CD14-positive monocyte (primary cell): ENCODE measurements around the gene CAMK1D. TPM values are rescaled to one million over a fixed set of nuclear protein-coding genes. Genes with fewer than 3 reads are reported as not detected.

ENCODE experiments used
- DNase-seq, 3 donors: peaks; one replicate each; pipeline ENCODE4 v3.0.0-alpha.2; 2011 to 2022
- H2AFZ ChIP-seq: 2 replicates; pipeline ENCODE4 v1.6.0; 2012; ENCODE audit warnings: mild to moderate bottlenecking, low read depth, low read length, inconsistent platforms; ENCODE audit not compliant: insufficient read depth, poor library complexity, severe bottlenecking
- H3K27ac ChIP-seq, 2 donors: 1 replicate in 1 of 2; 2 replicates in 1 of 2; pipeline ENCODE4 v1.5.1; 2012 to 2013; ENCODE audit warnings: low read length in 2 of 2, control low read depth in 1 of 2, inconsistent platforms in 1 of 2, low read depth in 1 of 2, mild to moderate bottlenecking in 1 of 2
- H3K27me3 ChIP-seq, 2 donors: one replicate each; pipeline versions ENCODE4 v1.6.0 to v1.6.1; 2011 to 2013; ENCODE audit warnings: low read length in 2 of 2; ENCODE audit not compliant: control insufficient read depth in 2 of 2, insufficient read depth in 2 of 2
- H3K36me3 ChIP-seq, 2 donors: replicated peaks in 1 of 2; 1 replicate in 1 of 2; 2 replicates in 1 of 2; pipeline versions ENCODE4 v1.5.1 to v1.6.1; 2012 to 2013; ENCODE audit warnings: low read length in 2 of 2, control low read depth in 1 of 2, inconsistent platforms in 1 of 2, mild to moderate bottlenecking in 1 of 2; ENCODE audit not compliant: insufficient read depth in 2 of 2, control insufficient read depth in 1 of 2
- H3K4me1 ChIP-seq, 2 donors: 1 replicate in 1 of 2; 2 replicates in 1 of 2; pipeline versions ENCODE4 v1.5.1 to v1.6.1; 2012 to 2013; ENCODE audit warnings: low read length in 2 of 2, control low read depth in 1 of 2, inconsistent platforms in 1 of 2, mild to moderate bottlenecking in 1 of 2, moderate library complexity in 1 of 2; ENCODE audit not compliant: insufficient read depth in 2 of 2, control insufficient read depth in 1 of 2
- H3K4me2 ChIP-seq: replicated peaks from 2 replicates; pipeline ENCODE3; 2012; ENCODE audit warnings: low read length, moderate library complexity, mild to moderate bottlenecking; ENCODE audit not compliant: poor library complexity, severe bottlenecking; ENCODE audit errors: extremely low read depth
- H3K4me3 ChIP-seq, 3 experiments: fragments of 200-600 bp in 1 of 3; sonication (generic) in 1 of 3; replicated peaks in 1 of 3; 1 replicate in 2 of 3; 2 replicates in 1 of 3; pipeline ENCODE4 v1.5.1; 2011 to 2013; ENCODE audit warnings: low read length in 3 of 3, mild to moderate bottlenecking in 3 of 3, control low read depth in 2 of 3, low read depth in 2 of 3, inconsistent platforms in 1 of 3, moderate library complexity in 1 of 3
- H3K79me2 ChIP-seq: 2 replicates; pipeline ENCODE4 v1.6.0; 2012; ENCODE audit warnings: mild to moderate bottlenecking, control low read depth, inconsistent platforms, low read length, moderate library complexity; ENCODE audit not compliant: insufficient read depth
- H3K9ac ChIP-seq: 2 replicates; pipeline ENCODE4 v1.6.0; 2017; ENCODE audit warnings: low read length, mild to moderate bottlenecking; ENCODE audit not compliant: insufficient read depth, poor library complexity, severe bottlenecking
- H3K9me3 ChIP-seq, 2 donors: replicated peaks in 1 of 2; 1 replicate in 1 of 2; 2 replicates in 1 of 2; pipeline versions ENCODE4 v1.5.1 to v1.6.1; 2012 to 2013; ENCODE audit warnings: low read length in 2 of 2, control low read depth in 1 of 2; ENCODE audit not compliant: control insufficient read depth in 1 of 2, insufficient read depth in 1 of 2
- H4K20me1 ChIP-seq: 2 replicates; pipeline ENCODE4 v1.6.0; 2012; ENCODE audit warnings: mild to moderate bottlenecking, low read length, control low read depth, moderate library complexity; ENCODE audit not compliant: insufficient read depth
- H3K27ac Mint-ChIP-seq, 7 donors: one replicate each; pipeline ENCODE4 v1.8.0; 2020; ENCODE audit warnings: mild to moderate bottlenecking in 7 of 7, mixed read lengths in 7 of 7, moderate library complexity in 6 of 7, inconsistent platforms in 2 of 7
- H3K27me3 Mint-ChIP-seq, 3 donors: one replicate each; pipeline ENCODE4 v1.8.0; 2021 to 2022; ENCODE audit warnings: low read depth in 3 of 3, mild to moderate bottlenecking in 3 of 3, mixed read lengths in 3 of 3, moderate library complexity in 3 of 3, inconsistent platforms in 1 of 3
- H3K36me3 Mint-ChIP-seq, 2 donors: one replicate each; pipeline ENCODE4 v1.8.0; 2020; ENCODE audit warnings: mixed read lengths in 2 of 2, inconsistent platforms in 1 of 2, mild to moderate bottlenecking in 1 of 2
- H3K4me1 Mint-ChIP-seq: one replicate; pipeline ENCODE4 v1.8.0; 2020; ENCODE audit warnings: mild to moderate bottlenecking, mixed read lengths
- H3K4me3 Mint-ChIP-seq, 2 donors: one replicate each; pipeline ENCODE4 v1.8.0; 2020; ENCODE audit warnings: mild to moderate bottlenecking in 2 of 2, mixed read lengths in 2 of 2, moderate library complexity in 1 of 2
- H3K9me3 Mint-ChIP-seq, 7 donors: one replicate each; pipeline ENCODE4 v1.8.0; 2020 to 2022; ENCODE audit warnings: mixed read lengths in 7 of 7, mild to moderate bottlenecking in 6 of 7, moderate library complexity in 6 of 7, inconsistent platforms in 2 of 7
- CTCF ChIP-seq: fragments of 200-600 bp; IDR thresholded peaks from one replicate; pipeline ENCODE4 v1.8.0; 2022; ENCODE audit warnings: antibody characterized with exemption, mild to moderate bottlenecking
- WGBS: methylation state at CpG from one replicate; pipeline ENCODE4 v1.1.5; 2013; ENCODE audit warnings: missing lambda C conversion rate; ENCODE audit not compliant: insufficient coverage; 5-methylcytosine and 5-hydroxymethylcytosine counted together
- intact Hi-C, 2 donors: fragments of 100-400 bp; cut with micrococcal nuclease; formaldehyde crosslinking; loops; one replicate each; pipeline versions ENCODE4 v1.15.0 to v1.15.1; 2023
- polyA plus RNA-seq, 3 donors: library from polyadenylated mRNA; depleted of rRNA in 1 of 3; unstranded in 2 of 3; stranded (reverse) in 1 of 3; fragments of 300-500 nt in 2 of 3; fragments of >200 nt in 1 of 3; fragmentation: Illumina TruSeq in 2 of 3; gene quantifications; 1 replicate in 2 of 3; 2 replicates in 1 of 3; pipeline ENCODE4 v1.2.3, GENCODE V29; 2012 to 2021

The CAMK1D gene
- polyA plus RNA-seq, 3 donors, result 6.7 to 11.8 (median 7.1) TPM

- Histone ChIP-seq H3K4me3 (no peak overlapping the region), H3K4me1 (no peaks in the 10 kb centered on the region), H3K9me3 (peaks cover 0 to 4% of the 10 kb centered on the region in 2 donors), H3K9ac (no peak overlapping the region), H2AFZ (no peak overlapping the region), H3K79me2 (no peaks in the 10 kb centered on the region), H3K36me3 (no peaks in the 10 kb centered on the region), H3K4me2 (no peak overlapping the region), H3K27ac (no peak overlapping the region), H3K27me3 (no peaks in the 10 kb centered on the region), H4K20me1 (peaks cover 20% of the 10 kb centered on the region)
- Mint-ChIP-seq H3K4me1 (peaks cover 2% of the 10 kb centered on the region), H3K9me3 (peaks cover 2 to 9% (median 6%) of the 10 kb centered on the region in 7 donors), H3K4me3 (no peak overlapping the region), H3K27me3 (peaks cover 0 to 4% (median 0%) of the 10 kb centered on the region in 3 donors), H3K36me3 (no peaks in the 10 kb centered on the region), H3K27ac (no peak overlapping the region)
- intact Hi-C loops, result no loop called here
- 86% methylated on average over 1 of the region's 7 CpGs for WGBS
- no peak for DNase-seq
- TF ChIP-seq CTCF, result no peak
Measured at GRCh38 chr10:12568391-12569009, 219.2 kb downstream of the CAMK1D start.

GRCh38 chr10:12572281-12572680 is 222.9 kb downstream of the CAMK1D start:
- no peaks in the 10 kb centered on the region for H3K4me1 ChIP-seq
- H3K9ac ChIP-seq, result no peak overlapping the region
- no peak overlapping the region for H3K27ac Mint-ChIP-seq
- H2AFZ ChIP-seq, result no peak overlapping the region
- TF ChIP-seq CTCF, result no peak
- H3K27me3 ChIP-seq, result no peaks in the 10 kb centered on the region
- DNase-seq, result no peak
- H3K27me3 Mint-ChIP-seq, result peaks cover 0 to 4% (median 0%) of the 10 kb centered on the region in 3 donors
- peaks cover 0 to 21% of the 10 kb centered on the region in 2 donors for H3K9me3 ChIP-seq
- H3K9me3 Mint-ChIP-seq, result peaks cover 4 to 16% (median 9%) of the 10 kb centered on the region in 7 donors
- H3K36me3 ChIP-seq, result no peaks in the 10 kb centered on the region
- no peak overlapping the region for H3K4me3 ChIP-seq
- no peak overlapping the region for H3K27ac ChIP-seq
- peaks cover 5% of the 10 kb centered on the region for H4K20me1 ChIP-seq
- no peaks in the 10 kb centered on the region for H3K79me2 ChIP-seq
- intact Hi-C loops, result no loop called here
- WGBS, result 100% methylated on average over 2 of the region's 3 CpGs
- peaks cover 2% of the 10 kb centered on the region for H3K4me1 Mint-ChIP-seq
- no peaks in the 10 kb centered on the region for H3K36me3 Mint-ChIP-seq
- H3K4me2 ChIP-seq, result no peak overlapping the region
- no peak overlapping the region for H3K4me3 Mint-ChIP-seq
